GM12891 (cell line): Measurements from ENCODE around the gene TSKU.

ENCODE experiments used
- PAX5 ChIP-seq: IDR thresholded peaks from 2 replicates; pipeline ENCODE4 v1.6.1; 2011; ENCODE audit warnings: low read length, moderate library complexity, mild to moderate bottlenecking; ENCODE audit not compliant: insufficient read depth, severe bottlenecking
- POLR2A ChIP-seq: IDR thresholded peaks from 2 replicates; pipeline ENCODE4 v1.6.1; 2011; ENCODE audit warnings: low read depth, low read length, control low read depth
- POLR2AphosphoS5 ChIP-seq: IDR thresholded peaks from 2 replicates; pipeline ENCODE4 v1.6.1; 2011; ENCODE audit warnings: low read depth, low read length, control low read depth
- SPI1 ChIP-seq: IDR thresholded peaks from 2 replicates; pipeline ENCODE4 v1.6.1; 2011; ENCODE audit warnings: low read depth, low read length, control low read depth
- TAF1 ChIP-seq: IDR thresholded peaks from 2 replicates; pipeline ENCODE4 v1.6.1; 2011; ENCODE audit warnings: low read depth, low read length, control low read depth

GRCh38 chr11:76764941-76765665 lies 18.1 kb upstream of the TSKU start:
- no peak for TF ChIP-seq POLR2A
- no peak for TF ChIP-seq TAF1
- TF ChIP-seq POLR2AphosphoS5 = no peak
- TF ChIP-seq SPI1 = no peak
- no peak for TF ChIP-seq PAX5
